IPS-20b (cell line): ENCODE data around the gene AKR1B1.

ENCODE experiments used
- H3K27ac ChIP-seq: one replicate; pipeline ENCODE4 v1.5.1; 2013; ENCODE audit warnings: low read length
- H3K27me3 ChIP-seq: 2 replicates; pipeline ENCODE4 v1.6.1; 2013; ENCODE audit warnings: mild to moderate bottlenecking, low read length, inconsistent platforms; ENCODE audit not compliant: insufficient read depth
- H3K36me3 ChIP-seq: 2 replicates; pipeline ENCODE4 v1.6.1; 2013; ENCODE audit warnings: low read depth, mild to moderate bottlenecking, inconsistent platforms, low read length, moderate library complexity; ENCODE audit not compliant: insufficient read depth
- H3K4me1 ChIP-seq: 2 replicates; pipeline ENCODE4 v1.6.1; 2013; ENCODE audit warnings: mild to moderate bottlenecking, control low read depth, inconsistent platforms, low read length, moderate library complexity; ENCODE audit not compliant: insufficient read depth
- H3K4me3 ChIP-seq: 2 replicates; pipeline ENCODE4 v1.5.1; 2013; ENCODE audit warnings: mild to moderate bottlenecking, low read length, inconsistent platforms
- H3K9ac ChIP-seq: 2 replicates; pipeline ENCODE4 v1.6.1; 2013; ENCODE audit warnings: low read depth, mild to moderate bottlenecking, inconsistent platforms, low read length, moderate library complexity
- H3K9me3 ChIP-seq: 2 replicates; pipeline ENCODE4 v1.6.1; 2013; ENCODE audit warnings: mild to moderate bottlenecking, low read depth, low read length, inconsistent platforms; ENCODE audit not compliant: insufficient read depth

AKR1B1 gene

DNA sequence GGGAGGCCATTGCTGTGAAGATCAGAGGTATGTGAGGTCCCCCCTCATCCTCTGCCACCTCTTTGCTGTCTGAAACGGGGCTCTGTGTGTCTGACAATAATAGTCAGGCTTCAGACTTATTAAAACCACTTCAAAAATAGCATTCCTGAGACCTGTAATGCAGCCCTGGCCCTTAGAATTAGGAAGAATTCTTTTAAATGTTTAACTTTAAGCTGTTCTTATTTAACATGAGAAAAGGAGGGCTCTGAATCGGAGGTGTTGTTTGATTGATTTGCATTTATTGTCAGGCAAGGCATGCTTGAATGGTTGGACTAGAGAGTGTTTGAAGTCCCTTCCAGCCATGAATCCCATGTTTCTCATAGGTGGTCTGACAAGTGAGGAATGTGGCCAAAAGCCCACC, 52.5 kb downstream of the AKR1B1 start:
- Histone ChIP-seq H3K4me1 (0 out of 2 replicates have a peak, but pooled peaks cover 3% of the 10 kb centered on the region), H3K4me3 (no peak overlapping the region), H3K27me3 (no peaks in the 10 kb centered on the region), H3K36me3 (no peaks in the 10 kb centered on the region), H3K9ac (no peak overlapping the region), H3K27ac (no peak overlapping the region), H3K9me3 (no peaks in the 10 kb centered on the region)

- 0 out of 2 replicates have a peak, but pooled peaks cover 3% of the 10 kb centered on the region for H3K4me1 ChIP-seq
- H3K27me3 ChIP-seq = no peaks in the 10 kb centered on the region
- H3K9ac ChIP-seq = no peak overlapping the region
- no peaks in the 10 kb centered on the region for H3K36me3 ChIP-seq
- no peaks in the 10 kb centered on the region for H3K9me3 ChIP-seq
- H3K4me3 ChIP-seq = no peak overlapping the region
- H3K27ac ChIP-seq = no peak overlapping the region
Observed at GRCh38 chr7:134405299-134405698, 53.6 kb downstream of the AKR1B1 start.

GRCh38 chr7:134403062-134403461, 55.8 kb downstream of the AKR1B1 start:
- H3K9me3 ChIP-seq = no peaks in the 10 kb centered on the region
- no peak overlapping the region for H3K27ac ChIP-seq

DNA sequence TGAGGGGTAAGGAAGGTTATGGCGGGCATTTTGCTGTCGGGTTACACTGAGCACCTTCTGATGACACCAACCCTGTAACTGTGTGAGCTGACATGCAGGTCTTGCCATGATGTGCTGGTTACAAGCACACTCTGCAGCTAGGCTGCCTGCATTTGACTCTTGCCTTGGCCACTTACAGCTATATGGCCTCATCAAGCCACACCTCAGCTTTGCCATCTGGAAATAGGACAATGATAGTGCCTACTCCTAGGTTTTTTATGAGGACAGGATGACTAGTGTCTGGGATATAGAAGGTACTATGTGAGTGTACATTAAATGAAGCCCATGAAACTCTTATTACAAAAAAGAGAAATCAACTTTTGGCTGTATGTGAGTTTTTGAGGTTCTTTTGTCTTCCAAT, 58.0 kb downstream of the AKR1B1 start:
- Histone ChIP-seq H3K9me3 (no peaks in the 10 kb centered on the region), H3K27ac (no peak overlapping the region), H3K36me3 (no peaks in the 10 kb centered on the region), H3K4me3 (no peak overlapping the region), H3K9ac (no peak overlapping the region), H3K27me3 (no peaks in the 10 kb centered on the region), H3K4me1 (no peaks in the 10 kb centered on the region)

More at GRCh38 chr7:134403062-134403461, 55.8 kb downstream of the AKR1B1 start:
- Histone ChIP-seq H3K9ac (no peak overlapping the region), H3K4me3 (no peak overlapping the region), H3K27me3 (no peaks in the 10 kb centered on the region), H3K36me3 (no peaks in the 10 kb centered on the region), H3K4me1 (0 out of 2 replicates have a peak, but pooled peaks cover 3% of the 10 kb centered on the region)

- no peak overlapping the region for H3K4me3 ChIP-seq
- H3K36me3 ChIP-seq = no peaks in the 10 kb centered on the region
- H3K4me1 ChIP-seq = no peaks in the 10 kb centered on the region
- H3K9ac ChIP-seq = no peak overlapping the region
- no peak overlapping the region for H3K27ac ChIP-seq
- H3K27me3 ChIP-seq = no peaks in the 10 kb centered on the region
- H3K9me3 ChIP-seq = no peaks in the 10 kb centered on the region
Observed at GRCh38 chr7:134396031-134396430, 62.9 kb downstream of the AKR1B1 start.

DNA sequence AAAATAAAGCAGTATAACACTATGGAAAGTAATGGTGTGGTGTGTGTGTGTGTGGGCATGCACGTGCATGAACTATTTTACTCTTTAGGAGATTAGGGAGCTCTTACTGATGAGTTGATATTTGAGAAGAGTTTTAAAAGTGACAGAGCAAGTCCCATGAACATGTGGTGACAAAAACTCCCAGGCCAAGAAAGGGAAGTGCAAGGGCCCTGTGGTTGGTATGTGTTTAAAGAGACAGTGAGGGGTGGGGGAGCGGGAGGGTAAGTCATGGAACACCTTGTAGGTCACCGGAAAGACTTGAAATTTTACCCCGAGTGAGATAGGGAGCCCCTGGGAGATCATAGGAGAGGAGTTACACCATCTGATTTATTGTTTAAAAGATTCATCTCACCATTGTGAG, 63.3 kb downstream of the AKR1B1 start:
- Histone ChIP-seq H3K27ac (no peak overlapping the region), H3K27me3 (no peaks in the 10 kb centered on the region), H3K9ac (no peak overlapping the region), H3K9me3 (no peaks in the 10 kb centered on the region), H3K36me3 (no peaks in the 10 kb centered on the region), H3K4me1 (no peaks in the 10 kb centered on the region), H3K4me3 (no peak overlapping the region)

DNA sequence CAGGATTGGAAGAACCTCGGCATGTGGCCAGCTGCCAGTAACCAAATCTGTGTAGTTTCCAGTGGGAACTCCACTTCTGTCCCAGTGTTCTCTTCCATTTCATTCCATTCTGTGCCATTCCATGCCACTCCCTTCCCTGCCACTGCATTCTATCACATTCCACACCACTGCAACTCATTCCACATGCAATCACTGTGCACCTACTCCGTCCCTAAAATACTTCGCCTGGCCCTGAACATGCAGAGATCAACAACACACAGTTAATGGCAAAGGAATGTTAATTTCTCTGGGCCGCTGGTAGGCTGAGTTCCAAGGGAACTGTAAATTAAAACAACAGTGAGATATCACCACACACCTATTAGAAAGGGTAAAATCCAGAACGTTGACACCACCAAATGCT, 64.8 kb downstream of the AKR1B1 start:
- Histone ChIP-seq H3K36me3 (no peaks in the 10 kb centered on the region), H3K27me3 (no peaks in the 10 kb centered on the region), H3K27ac (no peak overlapping the region), H3K9ac (no peak overlapping the region), H3K4me3 (no peak overlapping the region), H3K9me3 (no peaks in the 10 kb centered on the region), H3K4me1 (no peaks in the 10 kb centered on the region)
